Right lobe of liver (tissue), 4 donors: ENCODE data around the gene ONECUT2.

Experiments
- CTCF ChIP-seq, 4 donors: fragments of 200-600 bp in 3 of 4; fragments of 450-650 bp in 1 of 4; IDR thresholded peaks; one replicate each; pipeline versions ENCODE4 v1.5.1 to v1.8.0; 2016 to 2022; ENCODE audit warnings: antibody characterized with exemption in 4 of 4, mild to moderate bottlenecking in 2 of 4
- POLR2A ChIP-seq: fragments of 450-650 bp; IDR thresholded peaks from one replicate; pipeline ENCODE4 v1.6.1; 2017; ENCODE audit warnings: antibody characterized with exemption, mild to moderate bottlenecking
- donor health status: DM: no; HTN: no; CAD: no.
- donor health status: DM: no; HTN: no; CAD: no.
- donor health status: DM: no; HTN: yes; CAD: no.

GRCh38 chr18:57466307-57466706, 31.1 kb downstream of the ONECUT2 start:
- no peak for TF ChIP-seq CTCF (IDR thresholded peaks at IDR 0.05)
- TF ChIP-seq POLR2A = no peak
